COLO668 (cell line): Measurements from ENCODE around the gene LIN7B.

Experiments used
- DNase-seq: peaks from one replicate; lab custom pipeline; 2025; ENCODE audit not compliant: unreplicated experiment; lab: John Stamatoyannopoulos, UW

The LIN7B gene

GRCh38 chr19:49160450-49161189, 46.5 kb downstream of the LIN7B start:
- no peak for DNase-seq

- DNase-seq: no peak
Measured at GRCh38 chr19:49161987-49162386, 47.8 kb downstream of the LIN7B start.

- no peak for DNase-seq
Measured at GRCh38 chr19:49165111-49165750, 51.1 kb downstream of the LIN7B start.

GRCh38 chr19:49165865-49166301, 51.7 kb downstream of the LIN7B start:
- DNase-seq: no peak

- no peak for DNase-seq
Measured at GRCh38 chr19:49167857-49168409, 53.8 kb downstream of the LIN7B start.
